Neural progenitor cell (in vitro differentiated cells): ENCODE results near the gene PLP1. TPM values are rescaled to one million over a fixed set of nuclear protein-coding genes. Genes with fewer than 3 reads are reported as not detected.
"Not testable (repeated sequence)": the region's sequence is repeated elsewhere in the genome, so short reads cannot be mapped to it uniquely, and the experiment has no call there.

ENCODE experiments used
- DNase-seq: peaks from one replicate; pipeline ENCODE4 v3.0.0-alpha.2; 2016; ENCODE audit warnings: low spot score
- H2AFZ ChIP-seq: fragments of 200-600 bp; sonication (generic); replicated peaks from 2 replicates; pipeline ENCODE4 v1.6.1; 2016; ENCODE audit warnings: antibody characterized with exemption
- H3F3A ChIP-seq: fragments of 200-600 bp; sonication (generic); 2 replicates; pipeline ENCODE4 v1.6.1; 2016; ENCODE audit warnings: antibody characterized with exemption, low read depth
- H3K27ac ChIP-seq: fragments of 200-600 bp; sonication (generic); 2 replicates; pipeline ENCODE4 v1.5.1; 2016; ENCODE audit warnings: mild to moderate bottlenecking
- H3K27me3 ChIP-seq: fragments of 200-600 bp; sonication (generic); 2 replicates; pipeline ENCODE4 v1.6.1; 2016; ENCODE audit warnings: mild to moderate bottlenecking, moderate library complexity
- H3K36me3 ChIP-seq: fragments of 200-600 bp; sonication (generic); 2 replicates; pipeline ENCODE4 v1.5.1; 2016
- H3K4me1 ChIP-seq: fragments of 200-600 bp; sonication (generic); 2 replicates; pipeline ENCODE4 v1.6.1; 2016; ENCODE audit warnings: mixed run types
- H3K4me2 ChIP-seq: fragments of 200-600 bp; sonication (generic); 2 replicates; pipeline ENCODE4 v1.6.1; 2016
- H3K4me3 ChIP-seq: fragments of 200-600 bp; sonication (generic); 2 replicates; pipeline ENCODE4 v1.5.1; 2016
- H3K79me2 ChIP-seq: fragments of 200-600 bp; sonication (generic); 2 replicates; pipeline ENCODE4 v1.6.1; 2016; ENCODE audit warnings: low read depth
- H3K9ac ChIP-seq: fragments of 200-600 bp; sonication (generic); 2 replicates; pipeline ENCODE4 v1.6.1; 2016
- H3K9me3 ChIP-seq: fragments of 200-600 bp; sonication (generic); 2 replicates; pipeline ENCODE4 v1.5.1; 2016; ENCODE audit warnings: low read depth
- H4K20me1 ChIP-seq: fragments of 200-600 bp; sonication (generic); 2 replicates; pipeline ENCODE4 v1.6.1; 2016; ENCODE audit warnings: low read depth
- H3K27ac Mint-ChIP-seq: 3 replicates; pipeline ENCODE4 v1.8.0; 2021; ENCODE audit warnings: mixed read lengths
- H3K27me3 Mint-ChIP-seq: 2 replicates; pipeline ENCODE4 v1.8.0; 2022; ENCODE audit warnings: low read depth, mild to moderate bottlenecking, inconsistent platforms, moderate library complexity, mixed read lengths; ENCODE audit not compliant: insufficient read depth
- H3K36me3 Mint-ChIP-seq: 3 replicates; pipeline ENCODE4 v1.8.0; 2021; ENCODE audit warnings: mixed read lengths
- H3K4me1 Mint-ChIP-seq: 3 replicates; pipeline ENCODE4 v1.8.0; 2021; ENCODE audit warnings: mixed read lengths
- H3K4me3 Mint-ChIP-seq: 3 replicates; pipeline ENCODE4 v1.8.0; 2021; ENCODE audit warnings: mild to moderate bottlenecking, moderate library complexity, mixed read lengths
- H3K9me3 Mint-ChIP-seq: 3 replicates; pipeline ENCODE4 v1.8.0; 2020; ENCODE audit warnings: mixed read lengths
- CTCF ChIP-seq: fragments of 200-600 bp; sonication (generic); IDR thresholded peaks from 2 replicates; pipeline ENCODE4 v1.5.1; 2017; ENCODE audit warnings: antibody characterized with exemption, mild to moderate bottlenecking
- EZH2 ChIP-seq: fragments of 200-600 bp; sonication (generic); IDR thresholded peaks from 2 replicates; pipeline ENCODE4 v1.6.1; 2017; ENCODE audit warnings: antibody characterized with exemption, mild to moderate bottlenecking, moderate library complexity
- EZH2phosphoT487 ChIP-seq: fragments of 200-600 bp; sonication (generic); IDR thresholded peaks from 2 replicates; pipeline ENCODE4 v1.6.1; 2017; ENCODE audit warnings: antibody characterized with exemption
- total RNA-seq: library from RNA; depleted of rRNA; stranded (reverse); fragments of >200 nt; gene quantifications from 2 replicates; pipeline ENCODE4 v1.2.3, GENCODE V29; 2015; ENCODE audit warnings: low replicate concordance

PLP1 gene
- total RNA-seq, 1 donor from 2014 or later, result 107 TPM

- Mint-ChIP-seq H3K4me1 (no peaks in the 10 kb centered on the region), H3K27me3 (peaks cover 10% of the 10 kb centered on the region), H3K36me3 (peaks cover 8% of the 10 kb centered on the region), H3K9me3 (peaks cover 7% of the 10 kb centered on the region), H3K4me3 (no peak overlapping the region), H3K27ac (no peak overlapping the region)
- H3F3A ChIP-seq, result peaks cover 4% of the 10 kb centered on the region
- DNase-seq, result no peak
- peaks cover 3% of the 10 kb centered on the region for H3K4me1 ChIP-seq
- H2AFZ ChIP-seq, result no peak overlapping the region
- TF ChIP-seq EZH2 (no peak), CTCF (no peak), EZH2phosphoT487 (no peak)
- no peak overlapping the region for H3K27ac ChIP-seq
- no peak overlapping the region for H3K4me3 ChIP-seq
- H3K36me3 ChIP-seq, result no peaks in the 10 kb centered on the region
- no peak overlapping the region for H3K4me2 ChIP-seq
- H3K9ac ChIP-seq, result no peak overlapping the region
- H4K20me1 ChIP-seq, result no peaks in the 10 kb centered on the region
- H3K27me3 ChIP-seq, result no peaks in the 10 kb centered on the region
- H3K9me3 ChIP-seq, result no peaks in the 10 kb centered on the region
- no peaks in the 10 kb centered on the region for H3K79me2 ChIP-seq
Measured at GRCh38 chrX:103754401-103754800, 22.2 kb upstream of the PLP1 start.

GRCh38 chrX:103756736-103757135, 19.9 kb upstream of the PLP1 start:
- peaks cover 5% of the 10 kb centered on the region for H3K4me1 ChIP-seq
- no peaks in the 10 kb centered on the region for H3K9me3 ChIP-seq
- H3K79me2 ChIP-seq, result no peaks in the 10 kb centered on the region
- H3K9ac ChIP-seq, result no peak overlapping the region
- no peaks in the 10 kb centered on the region for H3K4me1 Mint-ChIP-seq
- no peak overlapping the region for H3K27ac ChIP-seq
- no peak for TF ChIP-seq EZH2phosphoT487
- TF ChIP-seq EZH2, result no peak
- no peak for TF ChIP-seq CTCF
- H3F3A ChIP-seq, result no peaks in the 10 kb centered on the region
- peaks cover 7% of the 10 kb centered on the region for H3K9me3 Mint-ChIP-seq
- no peak for DNase-seq
- H3K4me3 Mint-ChIP-seq, result no peak overlapping the region
- H3K27me3 ChIP-seq, result no peaks in the 10 kb centered on the region
- H2AFZ ChIP-seq, result no peak overlapping the region
- no peak overlapping the region for H3K27ac Mint-ChIP-seq
- H3K4me3 ChIP-seq, result no peak overlapping the region
- H3K4me2 ChIP-seq, result no peak overlapping the region
- H4K20me1 ChIP-seq, result no peaks in the 10 kb centered on the region
- no peaks in the 10 kb centered on the region for H3K36me3 ChIP-seq
- peaks cover 8% of the 10 kb centered on the region for H3K36me3 Mint-ChIP-seq
- H3K27me3 Mint-ChIP-seq, result peaks cover 6% of the 10 kb centered on the region

GRCh38 chrX:103758555-103758954, 18.1 kb upstream of the PLP1 start:
- Histone ChIP-seq H3K4me2 (no peak overlapping the region), H3K4me1 (peaks cover 10% of the 10 kb centered on the region), H3K36me3 (no peaks in the 10 kb centered on the region), H3K9ac (no peak overlapping the region), H3F3A (no peaks in the 10 kb centered on the region), H3K4me3 (no peak overlapping the region), H2AFZ (no peak overlapping the region), H3K9me3 (no peaks in the 10 kb centered on the region), H3K79me2 (no peaks in the 10 kb centered on the region), H4K20me1 (no peaks in the 10 kb centered on the region), H3K27me3 (no peaks in the 10 kb centered on the region), H3K27ac (no peak overlapping the region)
- Mint-ChIP-seq H3K9me3 (peaks cover 7% of the 10 kb centered on the region), H3K36me3 (peaks cover 14% of the 10 kb centered on the region), H3K4me1 (peaks cover 10% of the 10 kb centered on the region), H3K4me3 (no peak overlapping the region), H3K27ac (no peak overlapping the region), H3K27me3 (peaks cover 9% of the 10 kb centered on the region)
- TF ChIP-seq CTCF (no peak), EZH2 (no peak), EZH2phosphoT487 (no peak)
- no peak for DNase-seq

GRCh38 chrX:103763541-103763940, 13.1 kb upstream of the PLP1 start:
- H3K27ac Mint-ChIP-seq, result peak overlapping the region; percentile 20
- not testable (repeated sequence) for H3K27ac ChIP-seq, H3K4me3 Mint-ChIP-seq, H3K9me3 Mint-ChIP-seq, H3K79me2 ChIP-seq, H3K27me3 ChIP-seq, DNase-seq, H4K20me1 ChIP-seq, H3K27me3 Mint-ChIP-seq, H3K4me3 ChIP-seq, H3K36me3 ChIP-seq, H3K9me3 ChIP-seq, H3K9ac ChIP-seq, H3F3A ChIP-seq, H2AFZ ChIP-seq, H3K4me2 ChIP-seq
- peaks cover 11% of the 10 kb centered on the region for H3K36me3 Mint-ChIP-seq
- peaks cover 17% of the 10 kb centered on the region for H3K4me1 Mint-ChIP-seq
- peaks cover 28% of the 10 kb centered on the region for H3K4me1 ChIP-seq

- not testable (repeated sequence) for H4K20me1 ChIP-seq, H3K4me3 ChIP-seq, H3K27ac ChIP-seq, H3F3A ChIP-seq, H3K27me3 ChIP-seq, H3K9me3 Mint-ChIP-seq, H3K27me3 Mint-ChIP-seq, H3K4me3 Mint-ChIP-seq, H3K36me3 ChIP-seq, H3K9ac ChIP-seq, H3K9me3 ChIP-seq, H3K4me2 ChIP-seq, DNase-seq, H3K79me2 ChIP-seq, H3K36me3 Mint-ChIP-seq
- Mint-ChIP-seq H3K27ac (peak overlapping the region; percentile 40), H3K4me1 (peaks cover 17% of the 10 kb centered on the region)
- H3K4me1 ChIP-seq, result peaks cover 22% of the 10 kb centered on the region
- peak overlapping the region; percentile 72 for H2AFZ ChIP-seq
Measured at GRCh38 chrX:103766813-103767555, 9.7 kb upstream of the PLP1 start.
